GM18873 (cell line): ENCODE data around the gene SCAF1.

ENCODE experiments used
- ATAC-seq: cut with Tn5 transposase; IDR thresholded peaks from one replicate; pipeline ENCODE4 v1.9.1; 2021; ENCODE audit warnings: mild to moderate bottlenecking, moderate library complexity, moderate number of reproducible peaks; ENCODE audit not compliant: unreplicated experiment, low FRiP score

Gene SCAF1

GRCh38 chr19:49683814-49684250 lies 41.8 kb downstream of the SCAF1 start:
- ATAC-seq: no peak

- ATAC-seq: no peak
Observed at GRCh38 chr19:49684251-49684982, 42.4 kb downstream of the SCAF1 start.

GRCh38 chr19:49684983-49685553 lies 43.1 kb downstream of the SCAF1 start:
- ATAC-seq: no peak

GRCh38 chr19:49685845-49686332 lies 43.9 kb downstream of the SCAF1 start:
- no peak for ATAC-seq

DNA sequence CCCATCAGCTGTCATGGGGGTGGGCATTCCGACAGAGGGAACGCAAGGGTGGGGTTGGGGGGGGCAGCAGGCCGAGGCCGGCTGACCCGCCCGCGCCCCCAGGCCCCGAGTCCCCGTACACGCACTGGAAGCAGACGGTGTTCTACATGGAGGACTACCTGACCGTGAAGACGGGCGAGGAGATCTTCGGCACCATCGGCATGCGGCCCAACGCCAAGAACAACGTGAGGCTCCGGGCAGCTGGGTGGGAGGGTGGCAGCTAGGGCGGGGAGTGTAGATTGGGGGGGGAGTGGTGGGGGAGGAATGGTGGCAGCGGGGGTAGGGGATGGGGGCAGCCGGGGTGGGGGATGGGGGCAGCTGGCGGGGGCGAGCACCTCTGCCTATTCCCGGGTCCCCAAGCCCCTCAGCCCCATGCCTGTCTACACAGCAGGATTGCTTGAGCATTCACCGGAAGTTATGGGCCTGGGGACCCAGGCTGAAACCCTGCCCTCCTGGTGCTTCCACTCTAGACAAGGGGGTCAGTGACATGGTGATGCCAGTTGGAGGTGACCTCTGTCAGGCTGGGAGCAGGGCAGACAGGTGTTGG lies 44.6 kb downstream of the SCAF1 start:
- ATAC-seq: no peak

GRCh38 chr19:49687150-49687549 lies 45.1 kb downstream of the SCAF1 start:
- no peak for ATAC-seq

DNA sequence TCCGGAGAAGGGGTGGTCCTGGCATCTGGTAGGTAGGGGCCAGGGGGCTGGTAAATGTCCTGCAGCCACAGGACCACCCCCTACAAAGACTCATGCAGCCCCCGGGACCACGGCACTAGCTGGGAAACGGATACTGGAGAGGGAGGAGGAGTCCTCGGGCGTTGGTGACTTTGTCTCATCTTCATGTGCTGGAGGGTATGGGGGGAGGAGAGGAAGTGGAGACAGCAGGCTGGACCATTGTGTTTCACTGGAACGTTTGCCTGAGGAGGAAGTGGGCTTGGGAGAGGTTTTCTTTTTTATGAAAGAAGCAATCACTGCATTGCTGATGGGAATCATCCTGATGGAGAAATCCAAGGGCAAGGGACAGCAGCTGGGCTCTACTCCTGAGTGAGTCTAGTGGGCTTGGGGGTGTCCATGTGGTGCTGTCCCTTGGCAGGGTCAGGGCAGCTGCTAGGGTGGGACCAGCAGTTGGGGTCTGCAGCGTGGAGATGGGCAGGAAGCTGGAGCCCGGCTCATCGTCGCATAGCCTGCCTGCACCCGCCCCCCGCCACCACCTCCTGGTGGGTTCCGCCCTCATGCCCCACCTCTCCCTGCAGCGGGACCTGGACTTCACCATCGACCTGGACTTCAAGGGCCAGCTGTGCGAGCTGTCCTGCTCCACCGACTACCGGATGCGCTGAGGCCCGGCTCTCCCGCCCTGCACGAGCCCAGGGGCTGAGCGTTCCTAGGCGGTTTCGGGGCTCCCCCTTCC lies 45.7 kb downstream of the SCAF1 start:
- ATAC-seq: no peak

GRCh38 chr19:49688531-49689132 lies 46.6 kb downstream of the SCAF1 start:
- ATAC-seq: no peak

GRCh38 chr19:49689133-49690078 lies 47.4 kb downstream of the SCAF1 start, which contains the start of gene ADM5:
Gene ADM5, plus strand, starts transcription at chr19:49689594. Its CDS starts 244 bp downstream, at chr19:49689838.
- ATAC-seq: no peak

DNA sequence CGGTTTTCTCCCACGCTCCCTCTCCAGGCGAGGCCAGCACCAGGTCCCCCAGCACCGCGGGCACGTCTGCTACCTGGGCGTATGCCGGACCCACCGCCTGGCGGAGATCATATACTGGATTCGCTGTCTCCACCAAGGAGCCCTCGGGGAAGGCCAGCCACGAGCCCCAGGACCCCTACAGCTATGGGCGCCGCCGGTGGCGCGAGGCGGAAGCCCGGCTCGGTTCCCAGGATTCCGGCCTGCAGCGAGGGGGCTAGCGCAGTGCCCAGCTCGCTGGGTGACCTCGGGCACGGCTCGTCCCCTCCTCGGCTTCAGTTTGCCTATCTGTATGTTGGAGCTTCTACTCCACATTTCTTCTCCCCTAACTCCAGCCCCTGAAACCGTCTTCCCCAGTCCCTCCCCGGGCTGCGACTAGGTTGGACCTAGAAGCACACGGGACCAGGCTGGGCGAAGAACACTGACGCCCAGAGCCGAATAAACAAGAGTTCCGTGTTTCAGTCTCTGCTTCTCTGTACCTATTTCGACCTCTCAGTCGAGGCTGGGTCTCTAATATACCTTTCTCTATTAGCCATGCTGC lies 48.2 kb downstream of the SCAF1 start:
- ATAC-seq: no peak

DNA sequence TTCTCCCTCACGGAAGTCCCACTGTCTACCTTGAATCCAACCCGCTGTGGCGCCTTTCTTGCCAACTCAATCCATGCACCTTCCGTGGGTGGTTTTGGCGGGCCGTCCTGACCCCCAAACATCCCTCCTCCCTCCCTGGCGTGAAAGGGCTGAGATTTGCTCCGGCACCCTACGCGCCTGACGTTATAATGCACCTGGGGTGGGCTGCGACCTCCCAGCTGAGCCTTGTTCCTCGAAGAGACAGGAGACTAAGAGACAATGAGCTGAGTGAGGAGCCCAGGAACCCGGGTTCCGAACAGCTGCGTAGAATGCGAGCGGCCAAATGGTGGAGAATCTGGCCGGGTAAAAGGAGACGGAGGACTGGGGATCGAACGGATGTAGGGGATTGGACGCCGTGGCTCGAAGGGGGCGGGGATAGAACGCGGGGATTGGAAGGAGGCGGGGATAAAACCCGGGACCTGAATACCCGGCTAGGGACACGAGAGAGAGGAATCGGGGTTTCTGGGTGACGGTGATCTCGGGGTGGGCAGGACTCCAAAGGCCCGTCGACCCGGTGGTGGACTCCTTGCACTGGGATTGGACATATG lies 48.7 kb downstream of the SCAF1 start, which contains the start of gene CPT1C:
CPT1C (plus strand) TSS at position 461 of the 587 bp plus-strand sequence. CDS start 1,137 bp downstream, outside the sequence.
- ATAC-seq: no peak

- ATAC-seq: no peak
Observed at GRCh38 chr19:49691243-49692146, 49.5 kb downstream of the SCAF1 start.

- no peak for ATAC-seq
Observed at GRCh38 chr19:49692147-49692506, 50.1 kb downstream of the SCAF1 start.

- no peak for ATAC-seq
Observed at GRCh38 chr19:49696115-49696514, 54.1 kb downstream of the SCAF1 start.

GRCh38 chr19:49696865-49697264 lies 54.9 kb downstream of the SCAF1 start:
- ATAC-seq: no peak

- no peak for ATAC-seq
Observed at GRCh38 chr19:49699364-49699763, 57.4 kb downstream of the SCAF1 start.

- no peak for ATAC-seq
Observed at GRCh38 chr19:49700563-49700962, 58.6 kb downstream of the SCAF1 start.
